Breast epithelium (tissue), 3 donors: Measurements from ENCODE around the gene GAGE10.
"Not testable (repeated sequence)": the region's sequence is repeated elsewhere in the genome, so short reads cannot be mapped to it uniquely, and the experiment has no call there.

Source experiments
- POLR2A ChIP-seq: fragments of 450-650 bp; IDR thresholded peaks from one replicate; pipeline ENCODE4 v1.6.1; 2016; ENCODE audit warnings: antibody characterized with exemption, mild to moderate bottlenecking, moderate library complexity
- POLR2AphosphoS5 ChIP-seq, 3 donors: sonication (generic); formaldehyde crosslinking; IDR thresholded peaks; one replicate each; pipeline ENCODE4 v1.6.1; 2017; ENCODE audit warnings: antibody characterized with exemption in 3 of 3
- TF ChIP-seq, protein P1 (sequence below), 3 donors: fragments of 450-650 bp; IDR thresholded peaks; one replicate each; pipeline ENCODE4 v1.5.1; 2016 to 2017; ENCODE audit warnings: antibody characterized with exemption in 3 of 3, mild to moderate bottlenecking in 3 of 3, moderate library complexity in 3 of 3

DNA sequence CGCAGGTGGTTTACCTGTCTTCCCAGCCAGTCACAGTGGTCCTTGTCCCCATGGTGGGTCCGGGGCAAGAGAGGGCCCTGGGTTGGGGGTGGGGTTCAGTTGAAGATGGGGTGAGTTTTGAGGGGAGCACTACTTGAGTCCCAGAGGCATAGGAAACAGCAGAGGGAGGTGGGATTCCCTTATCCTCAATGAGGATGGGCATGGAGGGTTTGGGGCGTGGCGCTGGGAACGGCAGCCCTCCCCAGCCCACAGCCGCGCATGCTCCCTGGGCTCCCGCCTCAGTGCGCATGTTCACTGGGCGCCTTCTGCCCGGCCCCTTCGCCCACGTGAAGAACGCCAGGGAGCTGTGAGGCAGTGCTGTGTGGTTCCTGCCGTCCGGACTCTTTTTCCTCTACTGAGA lies 27.8 kb downstream of the GAGE10 start, which contains the start of gene GAGE13:
- TF ChIP-seq, protein P1, sequence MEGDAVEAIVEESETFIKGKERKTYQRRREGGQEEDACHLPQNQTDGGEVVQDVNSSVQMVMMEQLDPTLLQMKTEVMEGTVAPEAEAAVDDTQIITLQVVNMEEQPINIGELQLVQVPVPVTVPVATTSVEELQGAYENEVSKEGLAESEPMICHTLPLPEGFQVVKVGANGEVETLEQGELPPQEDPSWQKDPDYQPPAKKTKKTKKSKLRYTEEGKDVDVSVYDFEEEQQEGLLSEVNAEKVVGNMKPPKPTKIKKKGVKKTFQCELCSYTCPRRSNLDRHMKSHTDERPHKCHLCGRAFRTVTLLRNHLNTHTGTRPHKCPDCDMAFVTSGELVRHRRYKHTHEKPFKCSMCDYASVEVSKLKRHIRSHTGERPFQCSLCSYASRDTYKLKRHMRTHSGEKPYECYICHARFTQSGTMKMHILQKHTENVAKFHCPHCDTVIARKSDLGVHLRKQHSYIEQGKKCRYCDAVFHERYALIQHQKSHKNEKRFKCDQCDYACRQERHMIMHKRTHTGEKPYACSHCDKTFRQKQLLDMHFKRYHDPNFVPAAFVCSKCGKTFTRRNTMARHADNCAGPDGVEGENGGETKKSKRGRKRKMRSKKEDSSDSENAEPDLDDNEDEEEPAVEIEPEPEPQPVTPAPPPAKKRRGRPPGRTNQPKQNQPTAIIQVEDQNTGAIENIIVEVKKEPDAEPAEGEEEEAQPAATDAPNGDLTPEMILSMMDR (IDR thresholded peaks at IDR 0.05), result not testable (repeated sequence)
- TF ChIP-seq POLR2A; POLR2AphosphoS5 (IDR thresholded peaks at IDR 0.05): not testable (repeated sequence)
